OCI-LY1 (cell line): ENCODE measurements around the gene ST8SIA2.

Experiments used
- H2AFZ ChIP-seq: fragments of 200-600 bp; sonication (generic), shearing (Covaris generic); 2 replicates; pipeline ENCODE4 v1.6.0; 2014; ENCODE audit warnings: antibody characterized with exemption, mild to moderate bottlenecking, low read length
- H3F3A ChIP-seq: fragments of 200-600 bp; sonication (generic), shearing (Covaris generic); 2 replicates; pipeline ENCODE4 v1.6.0; 2014; ENCODE audit warnings: mild to moderate bottlenecking, antibody characterized with exemption, low read length, moderate library complexity; ENCODE audit not compliant: insufficient read depth
- H3K27ac ChIP-seq: fragments of 200-600 bp; sonication (generic); 2 replicates; pipeline ENCODE4 v1.5.1; 2014; ENCODE audit warnings: low read length, mixed run types, mild to moderate bottlenecking, low read depth; ENCODE audit not compliant: poor library complexity, severe bottlenecking
- H3K27me3 ChIP-seq: fragments of 200-600 bp; sonication (generic); 2 replicates; pipeline ENCODE4 v1.6.0; 2014; ENCODE audit warnings: antibody characterized with exemption, mild to moderate bottlenecking, low read length, moderate library complexity; ENCODE audit not compliant: insufficient read depth
- H3K36me3 ChIP-seq: fragments of 200-600 bp; sonication (generic); 2 replicates; pipeline ENCODE4 v1.6.1; 2014; ENCODE audit warnings: mild to moderate bottlenecking, antibody characterized with exemption, low read length, moderate library complexity, mixed read lengths; ENCODE audit not compliant: insufficient read depth
- H3K4me1 ChIP-seq: fragments of 200-600 bp; sonication (generic); 2 replicates; pipeline ENCODE4 v1.5.1; 2014; ENCODE audit warnings: mild to moderate bottlenecking, low read length, moderate library complexity; ENCODE audit not compliant: insufficient read depth, severe bottlenecking
- H3K4me2 ChIP-seq: fragments of 200-600 bp; sonication (generic), shearing (Covaris generic); 2 replicates; pipeline ENCODE4 v1.6.1; 2014; ENCODE audit warnings: low read length
- H3K4me3 ChIP-seq: fragments of 200-600 bp; sonication (generic); 2 replicates; pipeline ENCODE4 v1.5.1; 2014; ENCODE audit warnings: low read length, low read depth, mild to moderate bottlenecking, mixed read lengths; ENCODE audit not compliant: poor library complexity, severe bottlenecking
- H3K79me2 ChIP-seq: fragments of 200-600 bp; shearing (Covaris generic); 2 replicates; pipeline ENCODE4 v1.6.1; 2016; ENCODE audit warnings: mixed run types, low read length, mixed read lengths; ENCODE audit not compliant: insufficient read depth
- H3K9ac ChIP-seq: fragments of 200-600 bp; sonication (generic), shearing (Covaris generic); 2 replicates; pipeline ENCODE4 v1.6.1; 2014; ENCODE audit warnings: mild to moderate bottlenecking, low read length, mixed read lengths
- H3K9me2 ChIP-seq: fragments of 200-600 bp; sonication (generic), shearing (Covaris generic); 2 replicates; pipeline ENCODE4 v1.6.1; 2014; ENCODE audit warnings: low read depth, mild to moderate bottlenecking, low read length, mixed read lengths
- H3K9me3 ChIP-seq: fragments of 200-600 bp; shearing (Covaris generic); 2 replicates; pipeline ENCODE4 v1.6.1; 2014; ENCODE audit warnings: low read length, mixed read lengths
- H4K20me1 ChIP-seq: fragments of 200-600 bp; sonication (generic), shearing (Covaris generic); 2 replicates; pipeline ENCODE4 v1.6.0; 2016; ENCODE audit warnings: mild to moderate bottlenecking, low read length; ENCODE audit not compliant: insufficient read depth
- CTCF ChIP-seq: fragments of 200-600 bp; sonication (generic), shearing (Covaris generic); IDR thresholded peaks from 2 replicates; pipeline ENCODE4 v1.5.1; 2017; ENCODE audit warnings: mild to moderate bottlenecking, antibody characterized with exemption, low read length, moderate library complexity, mixed read lengths
- EZH2 ChIP-seq: fragments of 200-600 bp; sonication (generic), shearing (Covaris generic); IDR thresholded peaks from 2 replicates; pipeline ENCODE4 v1.8.0; 2017; ENCODE audit warnings: borderline replicate concordance, mixed run types, mild to moderate bottlenecking, antibody characterized with exemption, low read length, moderate library complexity, mixed read lengths

The ST8SIA2 gene

GRCh38 chr15:92467245-92467644 is 73.6 kb downstream of the ST8SIA2 start:
- no peaks in the 10 kb centered on the region for H3K9me2 ChIP-seq
- H3K4me3 ChIP-seq: no peak overlapping the region
- no peaks in the 10 kb centered on the region for H3F3A ChIP-seq
- no peaks in the 10 kb centered on the region for H3K4me1 ChIP-seq
- no peak overlapping the region for H2AFZ ChIP-seq
- no peak overlapping the region for H3K27ac ChIP-seq
- H3K36me3 ChIP-seq: no peaks in the 10 kb centered on the region
- no peak overlapping the region for H3K9ac ChIP-seq
- no peaks in the 10 kb centered on the region for H3K79me2 ChIP-seq
- H3K9me3 ChIP-seq: no peaks in the 10 kb centered on the region
- no peaks in the 10 kb centered on the region for H4K20me1 ChIP-seq
- H3K27me3 ChIP-seq: no peaks in the 10 kb centered on the region
- H3K4me2 ChIP-seq: no peak overlapping the region
- TF ChIP-seq EZH2 (no peak), CTCF (no peak)

GRCh38 chr15:92468991-92469390 is 75.3 kb downstream of the ST8SIA2 start:
- Histone ChIP-seq H3K9me2 (no peaks in the 10 kb centered on the region), H3K9me3 (no peaks in the 10 kb centered on the region), H3K4me1 (no peaks in the 10 kb centered on the region), H3K27me3 (0 out of 2 replicates have a peak, but pooled peaks cover 4% of the 10 kb centered on the region), H3F3A (no peaks in the 10 kb centered on the region), H3K4me2 (no peak overlapping the region), H2AFZ (no peak overlapping the region), H3K27ac (no peak overlapping the region), H4K20me1 (no peaks in the 10 kb centered on the region), H3K36me3 (no peaks in the 10 kb centered on the region), H3K9ac (no peak overlapping the region), H3K4me3 (no peak overlapping the region), H3K79me2 (no peaks in the 10 kb centered on the region)
- TF ChIP-seq EZH2 (no peak), CTCF (no peak)

GRCh38 chr15:92471288-92471687 is 77.6 kb downstream of the ST8SIA2 start:
- no peak for TF ChIP-seq CTCF
- no peak for TF ChIP-seq EZH2
- no peak overlapping the region for H3K4me3 ChIP-seq
- no peak overlapping the region for H2AFZ ChIP-seq
- 0 out of 2 replicates have a peak, but pooled peaks cover 4% of the 10 kb centered on the region for H3K27me3 ChIP-seq
- H3K9ac ChIP-seq: no peak overlapping the region
- no peaks in the 10 kb centered on the region for H3K36me3 ChIP-seq
- no peaks in the 10 kb centered on the region for H3F3A ChIP-seq
- no peaks in the 10 kb centered on the region for H3K9me2 ChIP-seq
- no peak overlapping the region for H3K4me2 ChIP-seq
- no peak overlapping the region for H3K27ac ChIP-seq
- H4K20me1 ChIP-seq: no peaks in the 10 kb centered on the region
- no peaks in the 10 kb centered on the region for H3K9me3 ChIP-seq
- no peaks in the 10 kb centered on the region for H3K4me1 ChIP-seq
- H3K79me2 ChIP-seq: no peaks in the 10 kb centered on the region
